Adrenal gland (tissue), 5 donors: ENCODE results near the gene IL1RAPL1.

Source experiments
- CTCF ChIP-seq, 6 experiments: fragments of 450-650 bp in 4 of 6; fragments of 200-600 bp in 2 of 6; sonication (generic) in 1 of 6; IDR thresholded peaks; 1 replicate in 5 of 6; 2 replicates in 1 of 6; pipeline versions ENCODE4 v1.5.1 to v1.8.0; 2016 to 2021; ENCODE audit warnings: antibody characterized with exemption in 6 of 6, mild to moderate bottlenecking in 2 of 6, moderate library complexity in 1 of 6
- POLR2A ChIP-seq, 2 donors: fragments of 450-650 bp; IDR thresholded peaks; one replicate each; pipeline ENCODE4 v1.6.1; 2017; ENCODE audit warnings: antibody characterized with exemption in 2 of 2, mild to moderate bottlenecking in 2 of 2, moderate library complexity in 1 of 2
- donor health status: DM: no; HTN: no; CAD: no.

GRCh38 chrX:29762006-29762405, 1174.8 kb downstream of the IL1RAPL1 start:
- TF ChIP-seq CTCF (IDR thresholded peaks at IDR 0.05) (no peak), POLR2A (IDR thresholded peaks at IDR 0.05) (no peak)
